ENCODE results near the gene TET3. TPM values are rescaled to one million over a fixed set of nuclear protein-coding genes. Genes with fewer than 3 reads are reported as not detected.

Gene TET3
- polyA plus RNA-seq, 1 donor from 2014 or later: 18.2 TPM

- no peaks in the 10 kb centered on the region for H3K36me3 ChIP-seq (ENCODE audit: insufficient read depth, low read length)
- no peak overlapping the region for H2AFZ ChIP-seq (ENCODE audit: low read depth, low read length)
- H3K9ac ChIP-seq (ENCODE audit: low read length): no peak overlapping the region
- no peak overlapping the region for H3K4me3 ChIP-seq (ENCODE audit: low read length)
- no peak overlapping the region for H3K4me2 ChIP-seq (ENCODE audit: low read length)
- no peak overlapping the region for H3K27ac ChIP-seq (ENCODE audit: low read length)
- no peaks in the 10 kb centered on the region for H3K27me3 ChIP-seq (ENCODE audit: insufficient read depth, low read depth, low read length)
- no peaks in the 10 kb centered on the region for H3K9me2 ChIP-seq (ENCODE audit: insufficient read depth, low read length)
- TF ChIP-seq EZH2 (IDR thresholded peaks at IDR 0.05; ENCODE audit: borderline replicate concordance, insufficient read depth, low read length, poor library complexity, severe bottlenecking): no peak
- TF ChIP-seq, protein P1, sequence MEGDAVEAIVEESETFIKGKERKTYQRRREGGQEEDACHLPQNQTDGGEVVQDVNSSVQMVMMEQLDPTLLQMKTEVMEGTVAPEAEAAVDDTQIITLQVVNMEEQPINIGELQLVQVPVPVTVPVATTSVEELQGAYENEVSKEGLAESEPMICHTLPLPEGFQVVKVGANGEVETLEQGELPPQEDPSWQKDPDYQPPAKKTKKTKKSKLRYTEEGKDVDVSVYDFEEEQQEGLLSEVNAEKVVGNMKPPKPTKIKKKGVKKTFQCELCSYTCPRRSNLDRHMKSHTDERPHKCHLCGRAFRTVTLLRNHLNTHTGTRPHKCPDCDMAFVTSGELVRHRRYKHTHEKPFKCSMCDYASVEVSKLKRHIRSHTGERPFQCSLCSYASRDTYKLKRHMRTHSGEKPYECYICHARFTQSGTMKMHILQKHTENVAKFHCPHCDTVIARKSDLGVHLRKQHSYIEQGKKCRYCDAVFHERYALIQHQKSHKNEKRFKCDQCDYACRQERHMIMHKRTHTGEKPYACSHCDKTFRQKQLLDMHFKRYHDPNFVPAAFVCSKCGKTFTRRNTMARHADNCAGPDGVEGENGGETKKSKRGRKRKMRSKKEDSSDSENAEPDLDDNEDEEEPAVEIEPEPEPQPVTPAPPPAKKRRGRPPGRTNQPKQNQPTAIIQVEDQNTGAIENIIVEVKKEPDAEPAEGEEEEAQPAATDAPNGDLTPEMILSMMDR (IDR thresholded peaks at IDR 0.05; ENCODE audit: poor library complexity, severe bottlenecking): no peak
- TF ChIP-seq POLR2AphosphoS5 (IDR thresholded peaks at IDR 0.05): no peak
- no peak for TF ChIP-seq RAD21 (conservative IDR thresholded peaks at IDR 0.05)
- TF ChIP-seq SMC3 (conservative IDR thresholded peaks at IDR 0.05; ENCODE audit: poor library complexity): no peak
- TF ChIP-seq TAF1 (IDR thresholded peaks at IDR 0.05; ENCODE audit: low read depth): no peak
- no peak for TF ChIP-seq EP300 (conservative IDR thresholded peaks at IDR 0.05; ENCODE audit: poor library complexity, severe bottlenecking)
- TF ChIP-seq, protein P2, sequence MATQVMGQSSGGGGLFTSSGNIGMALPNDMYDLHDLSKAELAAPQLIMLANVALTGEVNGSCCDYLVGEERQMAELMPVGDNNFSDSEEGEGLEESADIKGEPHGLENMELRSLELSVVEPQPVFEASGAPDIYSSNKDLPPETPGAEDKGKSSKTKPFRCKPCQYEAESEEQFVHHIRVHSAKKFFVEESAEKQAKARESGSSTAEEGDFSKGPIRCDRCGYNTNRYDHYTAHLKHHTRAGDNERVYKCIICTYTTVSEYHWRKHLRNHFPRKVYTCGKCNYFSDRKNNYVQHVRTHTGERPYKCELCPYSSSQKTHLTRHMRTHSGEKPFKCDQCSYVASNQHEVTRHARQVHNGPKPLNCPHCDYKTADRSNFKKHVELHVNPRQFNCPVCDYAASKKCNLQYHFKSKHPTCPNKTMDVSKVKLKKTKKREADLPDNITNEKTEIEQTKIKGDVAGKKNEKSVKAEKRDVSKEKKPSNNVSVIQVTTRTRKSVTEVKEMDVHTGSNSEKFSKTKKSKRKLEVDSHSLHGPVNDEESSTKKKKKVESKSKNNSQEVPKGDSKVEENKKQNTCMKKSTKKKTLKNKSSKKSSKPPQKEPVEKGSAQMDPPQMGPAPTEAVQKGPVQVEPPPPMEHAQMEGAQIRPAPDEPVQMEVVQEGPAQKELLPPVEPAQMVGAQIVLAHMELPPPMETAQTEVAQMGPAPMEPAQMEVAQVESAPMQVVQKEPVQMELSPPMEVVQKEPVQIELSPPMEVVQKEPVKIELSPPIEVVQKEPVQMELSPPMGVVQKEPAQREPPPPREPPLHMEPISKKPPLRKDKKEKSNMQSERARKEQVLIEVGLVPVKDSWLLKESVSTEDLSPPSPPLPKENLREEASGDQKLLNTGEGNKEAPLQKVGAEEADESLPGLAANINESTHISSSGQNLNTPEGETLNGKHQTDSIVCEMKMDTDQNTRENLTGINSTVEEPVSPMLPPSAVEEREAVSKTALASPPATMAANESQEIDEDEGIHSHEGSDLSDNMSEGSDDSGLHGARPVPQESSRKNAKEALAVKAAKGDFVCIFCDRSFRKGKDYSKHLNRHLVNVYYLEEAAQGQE (IDR thresholded peaks at IDR 0.05; ENCODE audit: borderline replicate concordance): no peak
- TF ChIP-seq MXI1 (conservative IDR thresholded peaks at IDR 0.05; ENCODE audit: poor library complexity, severe bottlenecking): no peak
- no peaks in the 10 kb centered on the region for H4K20me1 ChIP-seq (ENCODE audit: insufficient read depth)
- H3K9me3 ChIP-seq (ENCODE audit: low read length): no peaks in the 10 kb centered on the region
- H3K79me2 ChIP-seq (replicated peaks; ENCODE audit: insufficient read depth, low read length): no peaks in the 10 kb centered on the region
- H3F3A ChIP-seq (ENCODE audit: insufficient read depth, low read length, poor library complexity, severe bottlenecking): no peaks in the 10 kb centered on the region
Observed at GRCh38 chr2:73970141-73970803, 14.4 kb upstream of the TET3 start.

DNA sequence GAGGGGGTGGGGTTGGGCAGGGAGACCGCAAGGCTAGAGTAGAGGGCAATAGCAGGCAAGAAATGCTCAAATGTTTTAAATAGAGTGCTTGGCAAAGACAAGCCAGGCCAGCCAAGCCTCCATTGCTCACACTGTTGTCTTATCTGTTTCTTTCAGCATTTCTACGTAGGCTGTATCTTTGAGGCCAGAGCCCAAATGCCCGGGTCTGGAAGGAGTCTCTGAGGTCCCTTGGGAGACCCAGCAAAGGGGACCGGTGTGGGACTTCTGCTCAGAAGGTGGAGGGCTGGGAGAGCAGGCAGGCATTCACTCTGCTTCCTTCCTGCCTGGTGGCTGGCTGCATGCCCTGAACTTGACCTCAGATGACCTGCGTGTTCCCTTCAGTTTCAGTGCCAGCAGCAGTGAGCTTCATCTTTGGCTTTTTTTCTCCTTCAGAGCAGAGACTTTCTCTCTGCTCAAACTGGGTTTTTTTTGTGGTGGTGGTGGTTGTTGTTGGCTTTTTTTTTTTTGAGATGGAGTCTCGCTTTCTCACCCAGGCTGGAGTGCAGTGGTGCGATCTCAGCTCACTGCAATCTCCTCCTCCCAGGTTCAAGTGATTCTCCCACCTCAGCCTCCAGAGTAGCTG, 13.7 kb upstream of the TET3 start:
- Histone ChIP-seq H3K9me3 (ENCODE audit: low read length) (no peaks in the 10 kb centered on the region), H3K9ac (ENCODE audit: low read length) (no peak overlapping the region), H3K79me2 (replicated peaks; ENCODE audit: insufficient read depth, low read length) (no peaks in the 10 kb centered on the region), H3K4me2 (ENCODE audit: low read length) (no peak overlapping the region), H4K20me1 (ENCODE audit: insufficient read depth) (no peaks in the 10 kb centered on the region), H3K36me3 (ENCODE audit: insufficient read depth, low read length) (no peaks in the 10 kb centered on the region), H3K9me2 (ENCODE audit: insufficient read depth, low read length) (no peaks in the 10 kb centered on the region), H3K27ac (ENCODE audit: low read length) (no peak overlapping the region), H3K27me3 (ENCODE audit: insufficient read depth, low read depth, low read length) (no peaks in the 10 kb centered on the region), H3F3A (ENCODE audit: insufficient read depth, low read length, poor library complexity, severe bottlenecking) (no peaks in the 10 kb centered on the region), H3K4me3 (ENCODE audit: low read length) (no peak overlapping the region), H2AFZ (ENCODE audit: low read depth, low read length) (no peak overlapping the region)
- TF ChIP-seq RAD21 (conservative IDR thresholded peaks at IDR 0.05) (no peak), POLR2AphosphoS5 (IDR thresholded peaks at IDR 0.05) (no peak), EZH2 (IDR thresholded peaks at IDR 0.05; ENCODE audit: borderline replicate concordance, insufficient read depth, low read length, poor library complexity, severe bottlenecking) (no peak), MXI1 (conservative IDR thresholded peaks at IDR 0.05; ENCODE audit: poor library complexity, severe bottlenecking) (no peak)
- TF ChIP-seq, protein P2 (IDR thresholded peaks at IDR 0.05; ENCODE audit: borderline replicate concordance): no peak
- TF ChIP-seq, protein P1 (IDR thresholded peaks at IDR 0.05; ENCODE audit: poor library complexity, severe bottlenecking): no peak
